ENCODE results near the gene P2RY10. TPM values are rescaled to one million over a fixed set of nuclear protein-coding genes. Genes with fewer than 3 reads are reported as not detected.

P2RY10 gene
- total RNA-seq, 2 donors from 2014 or later, result 0.33 TPM; not detected in 1

GRCh38 chrX:78957768-78958130 lies 12.6 kb downstream of the P2RY10 start:
- TF ChIP-seq CTCF (conservative IDR thresholded peaks at IDR 0.05), result no peak
- Histone ChIP-seq H3K4me3 (ENCODE audit: low read length) (no peak overlapping the region), H3K9ac (ENCODE audit: extremely low read depth, low read length, poor library complexity, severe bottlenecking) (no peak overlapping the region), H3K9me3 (ENCODE audit: control insufficient read depth, low read length) (no peaks in the 10 kb centered on the region), H3K27ac (ENCODE audit: low read depth, low read length) (no peak overlapping the region), H3K36me3 (ENCODE audit: control insufficient read depth, insufficient read depth, low read length) (no peaks in the 10 kb centered on the region), H3K4me1 (ENCODE audit: control insufficient read depth, insufficient read depth, low read length) (no peaks in the 10 kb centered on the region), H3K27me3 (ENCODE audit: control insufficient read depth, insufficient read depth, low read length, poor library complexity, severe bottlenecking) (no peaks in the 10 kb centered on the region)
- DNase-seq, result no peak
- Mint-ChIP-seq H3K36me3 (ENCODE audit: low read depth) (no peaks in the 10 kb centered on the region), H3K27me3 (ENCODE audit: insufficient read depth) (no peaks in the 10 kb centered on the region), H3K4me3 (no peak overlapping the region), H3K9me3 (peaks cover 37% of the 10 kb centered on the region), H3K27ac (no peak overlapping the region), H3K4me1 (peaks cover 6% of the 10 kb centered on the region)

- no peak overlapping the region for H3K9ac ChIP-seq (ENCODE audit: extremely low read depth, low read length, poor library complexity, severe bottlenecking)
- no peak overlapping the region for H3K4me3 ChIP-seq (ENCODE audit: low read length)
- 100% methylated on average over 1 of the region's 2 CpGs; no CpG with 5 or more reads in 1 of the 2 experiments for WGBS, 2 experiments (ENCODE audit: insufficient coverage in 1 of 2, insufficient read length in 1 of 2)
- H3K36me3 ChIP-seq (ENCODE audit: control insufficient read depth, insufficient read depth, low read length), result no peaks in the 10 kb centered on the region
- no peaks in the 10 kb centered on the region for H3K27me3 ChIP-seq (ENCODE audit: control insufficient read depth, insufficient read depth, low read length, poor library complexity, severe bottlenecking)
- Mint-ChIP-seq H3K4me3 (no peak overlapping the region), H3K4me1 (peaks cover 5% of the 10 kb centered on the region), H3K27me3 (ENCODE audit: insufficient read depth) (no peaks in the 10 kb centered on the region), H3K9me3 (peaks cover 42% of the 10 kb centered on the region), H3K27ac (no peak overlapping the region), H3K36me3 (ENCODE audit: low read depth) (no peaks in the 10 kb centered on the region)
- TF ChIP-seq CTCF (conservative IDR thresholded peaks at IDR 0.05), result no peak
- H3K4me1 ChIP-seq (ENCODE audit: control insufficient read depth, insufficient read depth, low read length), result no peaks in the 10 kb centered on the region
- no peaks in the 10 kb centered on the region for H3K9me3 ChIP-seq (ENCODE audit: control insufficient read depth, low read length)
- H3K27ac ChIP-seq (ENCODE audit: low read depth, low read length), result no peak overlapping the region
- no peak for DNase-seq
Measured at GRCh38 chrX:78958419-78959116, 13.4 kb downstream of the P2RY10 start.

GRCh38 chrX:78960888-78961287 lies 15.7 kb downstream of the P2RY10 start:
- Histone ChIP-seq H3K9ac (ENCODE audit: extremely low read depth, low read length, poor library complexity, severe bottlenecking) (no peak overlapping the region), H3K4me1 (ENCODE audit: control insufficient read depth, insufficient read depth, low read length) (no peaks in the 10 kb centered on the region), H3K9me3 (ENCODE audit: control insufficient read depth, low read length) (no peaks in the 10 kb centered on the region), H3K27ac (ENCODE audit: low read depth, low read length) (no peak overlapping the region), H3K36me3 (ENCODE audit: control insufficient read depth, insufficient read depth, low read length) (no peaks in the 10 kb centered on the region), H3K27me3 (ENCODE audit: control insufficient read depth, insufficient read depth, low read length, poor library complexity, severe bottlenecking) (no peaks in the 10 kb centered on the region), H3K4me3 (ENCODE audit: low read length) (no peak overlapping the region)
- H3K36me3 Mint-ChIP-seq (ENCODE audit: low read depth), result no peaks in the 10 kb centered on the region
- H3K27ac Mint-ChIP-seq, result no peak overlapping the region
- no peaks in the 10 kb centered on the region for H3K27me3 Mint-ChIP-seq (ENCODE audit: insufficient read depth)
- no peak for TF ChIP-seq CTCF (conservative IDR thresholded peaks at IDR 0.05)
- H3K4me3 Mint-ChIP-seq, result no peak overlapping the region
- WGBS, 2 experiments (ENCODE audit: insufficient coverage in 1 of 2, insufficient read length in 1 of 2), result 67 to 92% methylated on average over 3 to 8 of the region's 8 CpGs
- no peak for DNase-seq
- no peaks in the 10 kb centered on the region for H3K4me1 Mint-ChIP-seq
- H3K9me3 Mint-ChIP-seq, result peaks cover 50% of the 10 kb centered on the region
